Mesenteric fat pad (tissue), 1 donor: Measurements from ENCODE around the gene RNASE4. TPM values are rescaled to one million over a fixed set of nuclear protein-coding genes. Genes with fewer than 3 reads are reported as not detected.
"Not testable (repeated sequence)": the region's sequence is repeated elsewhere in the genome, so short reads cannot be mapped to it uniquely, and the experiment has no call there.

Experiments
- DNase-seq: peaks from one replicate; pipeline ENCODE4 v3.0.0-alpha.2; 2020; ENCODE audit warnings: low spot score
- total RNA-seq: library from RNA; stranded (reverse); fragmentation: NEBNext Ultra II Directional; extraction: Animal tissue kit (Norgen Biotek cat#: 25700); gene quantifications from one replicate; pipeline ENCODE4 v1.2.1, GENCODE V29; 2021
- donor health status: DM: yes; HTN: yes; CAD: no.

RNASE4 gene
- total RNA-seq, 1 donor from 2014 or later, result 67.0 TPM

DNA sequence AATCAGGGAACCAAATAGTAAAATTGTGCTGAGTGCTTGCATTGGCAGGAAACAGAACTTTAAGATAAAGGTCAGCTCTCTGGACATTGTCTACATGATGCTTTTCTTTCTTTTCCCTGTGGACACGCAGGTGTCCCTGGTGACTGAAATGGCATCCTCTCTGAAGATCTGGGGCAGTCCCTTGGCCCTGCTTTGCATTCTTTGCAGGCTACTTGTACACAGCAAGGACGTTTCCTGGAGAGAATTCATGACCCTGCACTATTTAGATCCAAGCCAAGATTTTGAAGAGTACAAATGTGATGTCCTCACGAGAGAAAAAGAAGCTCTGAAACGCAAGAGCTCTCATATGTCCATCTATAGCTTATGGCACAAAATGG is 50.1 kb downstream of the RNASE4 start:
- DNase-seq, result no peak

DNA sequence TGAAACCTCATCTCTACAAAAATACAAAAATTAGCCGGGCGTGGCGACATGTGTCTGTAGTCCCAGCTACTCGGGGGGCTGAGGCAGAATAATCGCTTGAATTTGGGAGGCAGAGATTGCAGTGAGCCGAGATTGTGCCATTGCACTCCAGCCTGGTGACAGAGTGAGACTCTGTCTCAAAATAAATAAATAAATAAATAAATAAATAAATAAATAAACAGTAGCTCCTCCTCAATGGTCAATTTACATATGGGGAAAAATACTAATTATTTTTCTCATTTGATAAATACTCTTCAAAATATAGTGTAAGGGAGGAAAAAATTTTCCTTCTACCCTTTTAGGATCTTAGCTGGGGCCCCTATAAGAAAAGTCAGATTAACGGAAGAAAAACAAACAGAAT is 53.9 kb downstream of the RNASE4 start:
- not testable (repeated sequence) for DNase-seq

DNA sequence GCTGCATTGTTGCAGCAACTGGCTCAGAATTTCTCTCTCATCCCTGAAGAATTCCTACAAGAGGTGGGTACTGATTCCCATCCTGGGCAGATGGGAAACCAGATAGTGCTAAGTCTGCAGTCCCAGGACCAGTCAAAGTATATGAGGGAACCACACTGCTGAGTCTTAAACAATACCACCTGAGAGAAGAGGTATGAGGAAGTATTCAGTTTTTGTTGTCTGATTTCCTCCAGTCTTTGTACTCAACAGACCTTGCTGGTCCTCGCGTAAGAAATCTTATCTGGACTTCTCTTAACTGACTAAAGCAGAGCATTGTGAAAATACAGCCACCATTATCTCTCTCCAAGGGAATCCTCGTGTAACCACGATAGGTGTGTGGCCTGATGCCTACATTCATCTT is 57.8 kb downstream of the RNASE4 start:
- no peak for DNase-seq

DNA sequence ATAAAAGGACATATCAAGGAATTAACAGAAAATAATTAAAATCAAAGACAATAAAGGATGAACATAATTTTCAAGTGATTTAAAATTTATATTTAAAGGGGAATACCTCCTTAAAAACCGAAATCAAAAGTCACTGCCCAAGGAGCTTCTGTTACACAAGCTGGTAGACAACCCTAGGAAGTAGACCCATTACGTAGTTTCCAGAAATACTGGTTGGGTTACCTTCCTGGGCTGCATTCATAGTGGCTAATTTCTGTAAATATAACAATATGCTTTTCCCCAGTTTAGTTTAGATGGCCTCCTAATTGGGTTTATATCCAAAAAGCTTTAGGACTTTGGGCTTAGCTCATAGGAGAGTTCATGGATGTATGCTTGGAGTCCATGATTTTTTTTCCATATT is 59.2 kb downstream of the RNASE4 start:
- no peak for DNase-seq

DNA sequence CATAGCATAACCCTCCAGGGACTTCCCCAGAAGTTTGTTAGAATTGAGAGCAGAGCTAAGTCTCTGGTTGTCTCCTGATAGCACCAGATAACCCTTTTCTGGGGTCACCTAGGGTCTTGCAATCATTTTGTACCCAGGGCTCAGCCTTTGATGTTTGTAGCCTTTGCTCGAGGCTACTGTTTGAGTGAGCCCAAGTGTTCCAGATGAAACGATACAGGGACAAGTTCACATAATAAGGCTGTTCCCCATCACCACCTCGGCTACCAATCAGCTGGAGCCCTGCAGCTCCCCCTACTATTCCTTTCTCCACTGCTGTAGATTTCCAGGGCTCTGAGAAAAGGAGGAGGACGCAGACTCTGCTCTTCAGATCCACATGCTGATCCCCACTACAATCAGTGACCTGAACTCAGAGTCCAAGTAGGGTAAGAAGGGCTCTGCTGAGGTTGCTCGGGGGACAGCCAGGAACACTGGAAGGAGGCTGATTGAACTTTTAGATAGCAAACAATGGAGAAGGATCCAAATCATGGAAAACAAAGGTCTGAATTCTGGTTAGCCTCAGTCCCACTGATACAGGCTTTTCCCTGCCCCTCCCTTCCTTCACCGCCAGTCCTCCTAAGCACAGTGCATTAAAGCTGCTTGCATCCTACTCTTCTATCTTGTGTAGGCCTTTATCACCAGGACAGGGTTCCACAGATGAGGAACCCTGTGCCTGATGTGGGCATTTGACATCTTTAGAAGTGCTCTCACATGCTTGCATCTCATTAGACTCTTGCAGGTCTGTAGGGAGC is 61.4 kb downstream of the RNASE4 start, which contains the start of gene EDDM3A:
Gene EDDM3A, plus strand, starts transcription at position 317 of the 788 bp plus-strand sequence. CDS start 1,694 bp downstream, outside the sequence.
- DNase-seq, result no peak

DNA sequence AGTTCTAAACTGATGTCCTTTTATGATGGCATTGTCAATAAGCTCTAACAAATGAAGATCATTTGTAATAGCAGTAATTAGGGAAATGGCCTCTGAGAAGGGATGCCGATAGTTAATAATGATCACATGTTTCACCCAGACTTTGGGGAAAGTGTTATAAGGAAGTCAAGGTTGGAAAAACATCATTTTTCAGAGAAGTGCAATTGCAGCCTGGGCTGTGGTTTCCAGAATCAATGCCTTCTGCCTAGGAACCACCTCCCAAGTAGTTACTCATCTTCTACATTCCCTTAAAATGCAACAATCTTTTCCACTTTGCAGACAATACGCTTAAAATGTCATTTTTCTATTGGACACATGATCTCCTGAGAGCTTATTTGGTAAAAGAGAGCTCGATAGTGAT is 62.2 kb downstream of the RNASE4 start:
- no peak for DNase-seq

DNA sequence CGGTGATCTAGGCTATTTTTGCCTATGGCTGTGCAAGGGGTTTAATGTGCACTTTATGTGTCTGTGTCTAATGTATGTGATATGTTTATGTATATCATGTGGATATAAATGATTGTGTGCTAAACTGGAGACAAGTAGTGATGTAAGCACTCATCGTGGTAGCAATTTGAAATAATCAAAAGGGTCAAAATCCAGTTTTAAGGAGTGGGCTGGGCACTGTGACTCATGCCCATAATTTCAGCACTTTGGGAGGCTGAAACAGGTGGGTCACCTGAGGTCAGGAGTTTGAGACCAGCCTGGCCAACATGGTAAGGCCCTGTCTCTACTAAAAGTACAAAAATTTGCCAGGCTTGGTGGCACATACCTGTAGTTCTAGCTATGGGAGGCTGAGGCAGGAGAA is 64.1 kb downstream of the RNASE4 start:
- no peak for DNase-seq

DNA sequence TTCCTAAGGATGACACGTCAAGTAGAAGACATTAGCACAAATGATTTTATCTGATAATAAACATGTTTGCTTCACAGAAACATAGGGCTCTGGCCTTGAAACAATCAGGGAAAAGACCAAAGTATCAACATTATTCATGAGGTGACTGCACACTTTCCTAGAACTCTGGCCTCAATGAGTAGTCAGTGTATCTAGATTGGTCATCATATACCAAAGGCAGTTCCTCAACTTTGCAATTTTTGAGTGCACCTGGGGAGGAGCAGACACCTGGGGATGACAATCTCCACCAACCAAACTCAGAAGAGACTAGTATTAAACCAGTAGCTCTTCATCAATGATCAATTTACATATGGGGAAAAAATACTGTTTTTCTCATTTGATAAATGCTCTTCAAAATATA is 65.8 kb downstream of the RNASE4 start:
- no peak for DNase-seq

Other genes starting within 250 kb of the RNASE4 start
- 0.35 TPM for gene KLHL33, start 248.4 kb upstream of the RNASE4 start, total RNA-seq
- 23.3 TPM for gene OSGEP, start 229.7 kb upstream of the RNASE4 start, total RNA-seq
- 118 TPM for gene APEX1, start 229.3 kb upstream of the RNASE4 start, total RNA-seq
- 28.0 TPM for gene PIP4P1, start 223.1 kb upstream of the RNASE4 start, total RNA-seq
- 69.1 TPM for gene PNP, start 215.2 kb upstream of the RNASE4 start, total RNA-seq
- not detected for gene RNASE10, start 179.0 kb upstream of the RNASE4 start, total RNA-seq
- gene RNASE9, start 123.5 kb upstream of the RNASE4 start, total RNA-seq, result not detected
- not detected for gene RNASE11, start 96.6 kb upstream of the RNASE4 start, total RNA-seq
- gene RNASE12, start 93.2 kb upstream of the RNASE4 start, total RNA-seq, result not detected
- gene OR6S1, start 42.9 kb upstream of the RNASE4 start, total RNA-seq, result not detected
- gene ANG, start 4.2 kb downstream of the RNASE4 start, total RNA-seq, result 38.9 TPM
- gene EDDM3A, start 61.3 kb downstream of the RNASE4 start, total RNA-seq, result not detected
- not detected for gene EDDM3B, start 83.8 kb downstream of the RNASE4 start, total RNA-seq
- gene RNASE6, start 96.7 kb downstream of the RNASE4 start, total RNA-seq, result 19.3 TPM
- 641 TPM for gene RNASE1, start 118.3 kb downstream of the RNASE4 start, total RNA-seq
- gene RNASE3, start 206.8 kb downstream of the RNASE4 start, total RNA-seq, result 0.80 TPM